ENCODE measurements around the gene GRP. TPM values are rescaled to one million over a fixed set of nuclear protein-coding genes. Genes with fewer than 3 reads are reported as not detected.

Gene GRP
- total RNA-seq, 1 donor from 2014 or later: not detected

GRCh38 chr18:59264651-59265245 lies 44.8 kb downstream of the GRP start:
- no peaks in the 10 kb centered on the region for H3K36me3 Mint-ChIP-seq (ENCODE audit: low read depth, unreplicated experiment)
- peaks cover 22% of the 10 kb centered on the region for H3K9me3 Mint-ChIP-seq (ENCODE audit: unreplicated experiment)
- H3K27me3 ChIP-seq (ENCODE audit: insufficient read depth, low read length): peaks cover 67% of the 10 kb centered on the region
- no peak for DNase-seq (ENCODE audit: low read depth)
- H3K4me2 ChIP-seq (ENCODE audit: low read length): peak overlapping the region; percentile 74
- H2AFZ ChIP-seq (ENCODE audit: low read depth, low read length): no peak overlapping the region
- peaks cover 3% of the 10 kb centered on the region for H3K9me3 ChIP-seq (ENCODE audit: insufficient read depth, low read depth, low read length)
- H3K4me3 ChIP-seq (ENCODE audit: insufficient read depth, low read depth, low read length): no peak overlapping the region
- peaks cover 91% of the 10 kb centered on the region for H3K27me3 Mint-ChIP-seq (ENCODE audit: low read depth, unreplicated experiment)
- H3K4me3 Mint-ChIP-seq (ENCODE audit: unreplicated experiment): no peak overlapping the region
- TF ChIP-seq EZH2 (IDR thresholded peaks at IDR 0.05; ENCODE audit: insufficient read depth, low read length) (peak; percentile 59), CTCF (IDR thresholded peaks at IDR 0.05; ENCODE audit: insufficient read depth, low read depth, low read length) (no peak)
- H3K27ac Mint-ChIP-seq (ENCODE audit: unreplicated experiment): no peak overlapping the region
- H4K20me1 ChIP-seq (ENCODE audit: insufficient read depth, low read length): no peaks in the 10 kb centered on the region
- H3K4me1 Mint-ChIP-seq (ENCODE audit: low read depth, unreplicated experiment): peaks cover 3% of the 10 kb centered on the region
- no peak overlapping the region for H3K27ac ChIP-seq (ENCODE audit: low read depth, low read length)
- H3K4me1 ChIP-seq (ENCODE audit: insufficient read depth, low read length): peaks cover 3% of the 10 kb centered on the region
- no peak overlapping the region for H3K9ac ChIP-seq (ENCODE audit: low read length)
- FAIRE-seq: no peak
- H3K79me2 ChIP-seq (ENCODE audit: insufficient read depth, low read length): no peaks in the 10 kb centered on the region
- H3K36me3 ChIP-seq (ENCODE audit: insufficient read depth, low read length): no peaks in the 10 kb centered on the region

GRCh38 chr18:59265246-59265973 lies 45.5 kb downstream of the GRP start:
- Histone ChIP-seq H3K9ac (ENCODE audit: low read length) (no peak overlapping the region), H3K4me2 (ENCODE audit: low read length) (peak overlapping the region; percentile 74), H3K36me3 (ENCODE audit: insufficient read depth, low read length) (no peaks in the 10 kb centered on the region), H2AFZ (ENCODE audit: low read depth, low read length) (peak overlapping the region; percentile 18), H3K27me3 (ENCODE audit: insufficient read depth, low read length) (peaks cover 74% of the 10 kb centered on the region), H4K20me1 (ENCODE audit: insufficient read depth, low read length) (no peaks in the 10 kb centered on the region), H3K4me3 (ENCODE audit: insufficient read depth, low read depth, low read length) (peak overlapping the region; percentile 10), H3K9me3 (ENCODE audit: insufficient read depth, low read depth, low read length) (peaks cover 3% of the 10 kb centered on the region), H3K27ac (ENCODE audit: low read depth, low read length) (no peak overlapping the region), H3K4me1 (ENCODE audit: insufficient read depth, low read length) (peaks cover 3% of the 10 kb centered on the region), H3K79me2 (ENCODE audit: insufficient read depth, low read length) (no peaks in the 10 kb centered on the region)
- no peak overlapping the region for H3K27ac Mint-ChIP-seq (ENCODE audit: unreplicated experiment)
- TF ChIP-seq EZH2 (IDR thresholded peaks at IDR 0.05; ENCODE audit: insufficient read depth, low read length) (no peak), CTCF (IDR thresholded peaks at IDR 0.05; ENCODE audit: insufficient read depth, low read depth, low read length) (no peak)
- DNase-seq (ENCODE audit: low read depth) (no peak), FAIRE-seq (no peak)
- H3K4me1 Mint-ChIP-seq (ENCODE audit: low read depth, unreplicated experiment): peaks cover 3% of the 10 kb centered on the region
- H3K36me3 Mint-ChIP-seq (ENCODE audit: low read depth, unreplicated experiment): no peaks in the 10 kb centered on the region
- peaks cover 20% of the 10 kb centered on the region for H3K9me3 Mint-ChIP-seq (ENCODE audit: unreplicated experiment)
- H3K4me3 Mint-ChIP-seq (ENCODE audit: unreplicated experiment): no peak overlapping the region
- peaks cover 90% of the 10 kb centered on the region for H3K27me3 Mint-ChIP-seq (ENCODE audit: low read depth, unreplicated experiment)

- peaks cover 3% of the 10 kb centered on the region for H3K4me1 Mint-ChIP-seq (ENCODE audit: low read depth, unreplicated experiment)
- H3K9me3 Mint-ChIP-seq (ENCODE audit: unreplicated experiment): peaks cover 20% of the 10 kb centered on the region
- peaks cover 90% of the 10 kb centered on the region for H3K27me3 Mint-ChIP-seq (ENCODE audit: low read depth, unreplicated experiment)
- no peaks in the 10 kb centered on the region for H3K36me3 ChIP-seq (ENCODE audit: insufficient read depth, low read length)
- peaks cover 3% of the 10 kb centered on the region for H3K4me1 ChIP-seq (ENCODE audit: insufficient read depth, low read length)
- peaks cover 3% of the 10 kb centered on the region for H4K20me1 ChIP-seq (ENCODE audit: insufficient read depth, low read length)
- no peak overlapping the region for H3K27ac Mint-ChIP-seq (ENCODE audit: unreplicated experiment)
- H2AFZ ChIP-seq (ENCODE audit: low read depth, low read length): no peak overlapping the region
- no peak overlapping the region for H3K4me3 Mint-ChIP-seq (ENCODE audit: unreplicated experiment)
- FAIRE-seq (no peak), DNase-seq (ENCODE audit: low read depth) (no peak)
- TF ChIP-seq CTCF (IDR thresholded peaks at IDR 0.05; ENCODE audit: insufficient read depth, low read depth, low read length): no peak
- no peak for TF ChIP-seq EZH2 (IDR thresholded peaks at IDR 0.05; ENCODE audit: insufficient read depth, low read length)
- H3K9me3 ChIP-seq (ENCODE audit: insufficient read depth, low read depth, low read length): peaks cover 6% of the 10 kb centered on the region
- peaks cover 80% of the 10 kb centered on the region for H3K27me3 ChIP-seq (ENCODE audit: insufficient read depth, low read length)
- no peaks in the 10 kb centered on the region for H3K79me2 ChIP-seq (ENCODE audit: insufficient read depth, low read length)
- H3K9ac ChIP-seq (ENCODE audit: low read length): no peak overlapping the region
- no peaks in the 10 kb centered on the region for H3K36me3 Mint-ChIP-seq (ENCODE audit: low read depth, unreplicated experiment)
- H3K4me3 ChIP-seq (ENCODE audit: insufficient read depth, low read depth, low read length): no peak overlapping the region
- no peak overlapping the region for H3K27ac ChIP-seq (ENCODE audit: low read depth, low read length)
- peak overlapping the region; percentile 74 for H3K4me2 ChIP-seq (ENCODE audit: low read length)
These were observed 46.0 kb downstream of the GRP start for GRCh38 chr18:59265974-59266369.

Data from astrocyte (in vitro differentiated cells and primary cell).